GM21390 (cell line): ENCODE measurements around the gene LILRB5.
"Not testable (repeated sequence)": the region's sequence is repeated elsewhere in the genome, so short reads cannot be mapped to it uniquely, and the experiment has no call there.

Experiments used
- ATAC-seq: cut with Tn5 transposase; IDR thresholded peaks from one replicate; pipeline ENCODE4 v1.9.1; 2021; ENCODE audit not compliant: unreplicated experiment

LILRB5 gene

DNA sequence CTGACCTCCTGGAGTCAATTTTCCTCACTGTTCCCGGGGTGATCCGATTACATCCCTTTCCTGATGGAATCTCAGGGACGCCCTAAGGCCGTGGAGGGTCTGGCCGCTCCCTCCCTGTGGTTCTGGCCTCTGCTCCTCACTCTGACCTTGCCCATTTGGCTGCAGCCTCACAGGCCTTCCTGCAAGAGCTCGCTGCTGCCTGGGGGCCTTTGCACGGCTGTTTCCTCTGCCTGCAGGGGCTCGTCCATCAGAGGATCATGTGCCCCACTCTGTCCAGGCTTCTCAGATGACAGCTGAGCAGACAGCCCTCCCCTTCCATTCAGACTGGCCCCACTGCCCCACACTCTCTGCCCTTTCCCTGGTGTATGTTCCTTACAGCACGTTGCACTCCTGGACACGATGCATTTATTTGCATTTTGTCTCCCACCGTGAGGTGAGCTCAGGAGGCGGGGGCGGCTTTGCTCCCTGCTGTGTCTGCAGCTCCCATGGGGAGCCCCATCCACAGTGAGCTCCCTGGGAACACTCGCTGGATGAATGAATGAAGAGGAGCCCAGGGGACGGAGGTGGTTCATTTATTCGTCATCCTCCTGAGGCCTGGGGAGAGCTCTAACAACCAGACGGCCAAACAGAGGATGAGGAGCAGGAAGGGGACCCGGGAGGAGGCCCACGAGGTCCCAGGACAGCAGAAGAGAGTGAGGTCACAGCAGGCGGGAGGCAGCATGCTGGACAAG, 39.4 kb downstream of the LILRB5 start:
- ATAC-seq, result not testable (repeated sequence)

DNA sequence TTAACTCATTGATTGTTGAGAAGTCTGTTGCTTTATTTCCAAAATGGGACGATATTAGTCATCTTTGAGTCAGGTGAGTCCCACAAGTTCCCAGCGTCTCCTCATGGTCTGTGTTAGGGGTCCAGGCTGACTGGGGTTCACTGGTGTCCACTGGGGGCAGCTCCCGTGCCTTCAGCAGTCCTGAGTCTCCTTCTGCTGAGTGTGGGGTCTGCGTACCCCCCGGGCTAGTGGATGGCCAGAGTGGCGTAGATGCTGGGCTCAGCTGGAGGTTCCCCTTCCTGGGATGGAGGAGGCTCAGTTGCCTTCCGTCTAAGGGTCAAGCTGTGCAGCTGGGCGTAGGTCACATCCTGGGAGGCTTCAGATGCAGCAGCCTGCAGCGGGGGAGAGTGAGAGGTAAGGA, 40.2 kb downstream of the LILRB5 start:
- no peak for ATAC-seq

DNA sequence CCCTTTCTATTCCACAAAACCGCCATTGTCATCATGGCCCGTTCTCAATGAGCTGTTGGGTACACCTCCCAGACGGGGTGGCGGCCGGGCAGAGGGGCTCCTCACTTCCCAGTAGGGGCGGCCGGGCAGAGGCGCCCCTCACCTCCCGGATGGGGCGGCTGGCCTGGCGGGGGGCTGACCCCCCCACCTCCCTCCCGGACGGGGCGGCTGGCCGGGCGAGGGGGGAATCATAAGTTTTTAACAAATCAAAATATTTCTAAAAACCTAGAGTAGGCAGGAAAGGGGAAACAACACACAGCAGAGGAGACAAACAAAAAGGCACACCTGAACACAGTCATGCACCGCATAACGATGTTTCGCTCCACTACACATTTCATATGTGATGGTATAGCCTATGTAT, 42.3 kb downstream of the LILRB5 start:
- ATAC-seq, result not testable (repeated sequence)

DNA sequence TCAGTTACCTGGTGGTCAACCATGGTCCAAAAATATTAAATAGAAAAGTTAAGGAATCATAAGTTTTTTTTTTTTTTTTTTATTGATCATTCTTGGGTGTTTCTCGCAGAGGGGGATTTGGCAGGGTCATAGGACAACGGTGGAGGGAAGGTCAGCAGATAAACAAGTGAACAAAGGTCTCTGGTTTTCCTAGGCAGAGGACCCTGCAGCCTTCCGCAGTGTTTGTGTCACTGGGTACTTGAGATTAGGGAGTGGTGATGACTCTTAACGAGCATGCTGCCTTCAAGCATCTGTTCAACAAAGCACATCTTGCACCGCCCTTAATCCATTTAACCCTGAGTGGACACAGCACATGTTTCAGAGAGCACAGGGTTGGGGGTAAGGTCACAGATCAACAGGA, 42.9 kb downstream of the LILRB5 start:
- ATAC-seq, result not testable (repeated sequence)

DNA sequence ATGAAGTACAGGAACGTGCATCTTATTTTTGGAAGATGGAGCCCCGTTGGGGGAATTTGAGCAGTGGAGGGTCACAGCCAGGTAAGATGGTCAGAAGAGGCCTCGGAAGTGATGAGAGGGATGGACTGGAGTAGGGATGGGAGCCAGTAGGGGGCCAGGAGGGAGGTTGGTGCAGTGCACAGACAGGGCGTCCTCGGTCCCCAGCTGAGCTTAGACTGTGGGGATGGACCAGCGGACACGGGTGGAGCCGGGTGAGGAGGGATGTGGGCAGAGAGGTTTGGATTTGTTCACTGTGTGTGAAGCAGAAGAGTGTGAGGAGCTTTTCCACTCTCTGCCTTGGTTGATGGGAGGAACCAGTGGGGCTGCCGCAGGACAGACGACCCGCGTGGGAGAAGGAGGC, 45.8 kb downstream of the LILRB5 start:
- ATAC-seq, result no peak

DNA sequence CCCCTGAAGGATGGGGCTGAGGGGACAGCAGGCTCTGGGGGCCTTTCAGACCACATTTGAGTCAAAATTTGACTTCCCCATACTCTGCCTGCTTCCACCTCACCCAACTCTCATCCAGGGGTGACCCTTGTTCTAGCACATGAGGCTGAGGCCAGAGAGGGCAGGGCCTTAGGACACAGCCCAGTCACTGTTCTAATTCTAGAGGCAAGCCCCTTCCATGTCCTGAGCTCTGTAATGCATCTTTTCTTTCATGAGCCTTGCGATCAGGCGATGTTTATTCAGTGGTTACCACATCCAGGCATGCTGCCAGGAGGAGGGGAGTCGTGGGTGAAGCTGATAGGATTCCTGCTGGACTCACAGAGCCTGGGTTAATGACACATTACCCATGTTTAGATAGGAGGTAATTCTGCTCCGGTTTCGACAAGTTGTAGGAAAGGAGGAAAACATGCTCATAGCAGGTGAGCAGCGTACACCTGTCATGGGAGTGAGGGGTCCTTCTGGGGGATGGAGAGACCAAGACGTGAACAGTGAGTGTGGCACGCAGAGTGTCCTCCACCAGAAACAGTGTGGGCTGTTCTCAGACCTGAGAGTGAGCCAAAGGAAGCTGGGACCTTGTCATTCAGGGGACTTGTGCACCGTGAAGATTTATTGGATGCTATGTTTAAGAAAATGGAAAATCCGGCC, 47.1 kb downstream of the LILRB5 start:
- no peak for ATAC-seq

DNA sequence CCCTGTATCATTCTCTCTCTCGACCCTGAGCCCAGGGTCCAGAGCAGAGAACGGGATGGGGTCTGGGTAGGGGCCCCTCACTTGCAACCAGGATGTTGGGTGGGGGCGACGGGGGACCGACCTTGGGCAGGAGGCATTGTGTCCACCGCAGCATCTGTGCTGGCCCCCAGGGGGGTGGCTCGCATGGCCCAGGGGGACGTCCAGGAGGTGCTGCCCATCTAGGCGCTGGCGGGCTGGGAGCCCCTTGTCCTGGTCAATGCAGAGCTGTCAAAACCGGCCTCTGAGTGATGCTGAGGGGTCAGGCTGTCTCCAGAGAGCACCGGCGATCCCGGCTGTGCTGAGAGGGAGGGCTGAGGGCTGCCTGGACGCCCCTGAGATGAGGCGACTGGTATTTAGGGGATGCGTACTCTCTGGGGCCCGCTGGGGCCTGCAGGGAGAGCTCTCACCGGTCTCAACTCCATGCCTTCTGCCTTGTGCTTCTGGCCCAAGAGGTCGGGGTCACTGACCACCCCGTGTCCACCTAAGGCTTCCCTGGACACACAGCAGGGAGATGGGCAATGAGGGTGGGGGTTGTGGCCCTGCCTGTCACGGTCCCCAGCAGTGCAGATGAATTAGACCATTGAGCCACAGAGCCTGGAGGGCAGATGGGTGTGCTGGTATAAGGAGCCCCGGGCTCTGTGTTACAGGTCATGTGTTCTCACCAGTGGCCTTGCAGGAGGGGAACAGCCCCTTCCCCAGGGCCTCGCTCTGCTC, 47.8 kb downstream of the LILRB5 start:
- ATAC-seq, result no peak

DNA sequence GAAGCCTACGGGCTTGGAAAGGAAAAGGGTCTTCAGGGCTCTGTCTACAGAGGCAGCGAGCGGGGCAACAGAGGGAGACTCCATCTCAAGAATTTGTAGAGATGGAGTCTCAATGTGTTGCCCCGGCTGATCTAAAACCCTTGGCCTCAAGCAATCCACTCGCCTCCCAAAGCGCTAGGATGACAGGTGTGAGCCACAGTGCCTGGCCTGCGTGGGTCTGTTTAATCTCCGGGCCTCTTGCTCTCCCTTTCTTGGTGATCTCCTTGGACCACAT, 48.4 kb downstream of the LILRB5 start:
- ATAC-seq, result no peak

DNA sequence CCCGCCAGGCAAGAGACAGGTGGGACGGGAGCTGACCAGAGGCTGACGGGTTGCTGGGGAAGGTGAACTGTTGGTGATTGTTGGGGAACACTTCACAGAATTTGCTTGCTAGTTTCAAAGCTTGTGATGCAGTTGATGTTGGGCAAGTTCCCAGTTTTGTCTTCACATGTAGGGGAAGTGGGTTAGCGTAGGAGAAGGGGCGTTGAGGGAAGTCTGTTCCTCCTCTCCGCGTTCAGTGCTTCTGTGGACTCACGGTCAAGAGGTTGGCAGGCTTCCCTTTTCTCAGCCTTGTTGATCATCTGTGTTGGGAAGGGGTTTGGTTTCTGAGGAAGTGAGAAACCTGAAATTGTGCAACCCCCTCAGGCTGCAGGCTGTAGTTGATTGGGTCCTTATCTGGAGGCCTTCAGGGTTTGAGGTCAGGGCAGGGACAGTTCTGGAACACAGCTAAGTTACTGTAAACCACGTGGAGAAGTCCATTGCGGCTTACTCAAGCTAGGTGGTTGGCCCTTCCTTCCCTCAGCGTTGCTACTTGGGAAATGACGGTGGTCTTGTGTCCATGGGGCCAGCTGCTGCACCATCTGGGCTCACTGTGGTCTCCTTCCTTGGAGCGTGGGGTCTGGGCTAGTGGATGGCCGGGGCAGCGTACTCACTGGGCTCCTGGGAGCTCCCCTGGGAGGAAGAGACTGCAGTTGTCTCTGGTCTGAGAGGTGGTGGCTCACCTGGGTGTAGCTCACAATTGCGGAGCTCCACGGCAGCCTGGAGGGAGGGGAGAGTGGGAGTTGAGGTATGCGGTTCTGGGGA, 48.9 kb downstream of the LILRB5 start:
- peak; percentile 42 for ATAC-seq

DNA sequence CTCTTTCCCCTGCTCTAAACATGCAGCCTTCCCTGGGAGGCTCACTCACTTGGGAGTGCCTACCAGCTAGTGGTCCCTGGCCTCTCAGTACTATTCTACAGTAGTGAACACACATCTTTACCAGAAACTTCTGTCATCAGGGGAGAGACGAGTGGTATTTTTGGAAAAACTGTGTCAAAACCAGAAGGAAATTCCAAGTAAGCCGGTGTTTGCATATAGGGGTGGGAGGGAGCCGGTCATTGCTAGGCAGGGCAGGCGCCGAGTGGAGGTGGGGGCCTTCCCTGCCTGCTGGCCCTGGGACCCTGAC, 49.4 kb downstream of the LILRB5 start:
- no peak for ATAC-seq

DNA sequence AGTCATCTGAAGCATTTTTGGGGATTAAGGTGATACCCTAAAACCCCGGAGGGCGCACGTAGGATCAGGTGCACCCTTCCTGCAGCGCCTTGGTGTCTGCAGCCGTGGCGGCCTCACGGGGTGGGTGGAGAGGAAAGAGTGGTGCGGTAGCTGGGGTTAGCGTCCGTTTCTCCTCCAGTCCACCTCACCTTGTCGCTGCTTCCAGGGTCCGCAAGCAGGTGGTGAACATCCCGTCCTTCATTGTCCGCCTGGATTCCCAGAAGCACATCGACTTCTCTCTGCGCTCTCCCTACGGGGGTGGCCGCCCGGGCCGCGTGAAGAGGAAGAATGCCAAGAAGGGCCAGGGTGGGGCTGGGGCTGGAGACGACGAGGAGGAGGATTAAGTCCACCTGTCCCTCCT, 49.9 kb downstream of the LILRB5 start:
- ATAC-seq, result not testable (repeated sequence)

DNA sequence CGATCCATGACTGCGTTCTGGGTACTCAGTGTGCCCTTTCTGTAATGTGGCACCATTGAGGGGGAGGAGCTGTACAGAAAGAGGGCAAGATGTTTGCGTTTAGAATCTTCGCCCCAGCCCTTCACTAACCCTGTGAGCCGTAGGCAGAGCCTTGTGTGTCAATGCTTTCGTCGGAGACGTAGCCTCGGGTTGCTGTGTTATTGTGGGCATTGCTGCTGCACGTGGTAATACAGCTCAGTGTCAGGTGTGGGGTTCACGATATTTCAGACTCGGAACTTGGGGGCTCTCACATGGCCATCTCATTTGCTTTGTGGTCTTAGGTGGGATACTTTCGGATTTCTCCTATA, 50.3 kb downstream of the LILRB5 start:
- ATAC-seq, result no peak

DNA sequence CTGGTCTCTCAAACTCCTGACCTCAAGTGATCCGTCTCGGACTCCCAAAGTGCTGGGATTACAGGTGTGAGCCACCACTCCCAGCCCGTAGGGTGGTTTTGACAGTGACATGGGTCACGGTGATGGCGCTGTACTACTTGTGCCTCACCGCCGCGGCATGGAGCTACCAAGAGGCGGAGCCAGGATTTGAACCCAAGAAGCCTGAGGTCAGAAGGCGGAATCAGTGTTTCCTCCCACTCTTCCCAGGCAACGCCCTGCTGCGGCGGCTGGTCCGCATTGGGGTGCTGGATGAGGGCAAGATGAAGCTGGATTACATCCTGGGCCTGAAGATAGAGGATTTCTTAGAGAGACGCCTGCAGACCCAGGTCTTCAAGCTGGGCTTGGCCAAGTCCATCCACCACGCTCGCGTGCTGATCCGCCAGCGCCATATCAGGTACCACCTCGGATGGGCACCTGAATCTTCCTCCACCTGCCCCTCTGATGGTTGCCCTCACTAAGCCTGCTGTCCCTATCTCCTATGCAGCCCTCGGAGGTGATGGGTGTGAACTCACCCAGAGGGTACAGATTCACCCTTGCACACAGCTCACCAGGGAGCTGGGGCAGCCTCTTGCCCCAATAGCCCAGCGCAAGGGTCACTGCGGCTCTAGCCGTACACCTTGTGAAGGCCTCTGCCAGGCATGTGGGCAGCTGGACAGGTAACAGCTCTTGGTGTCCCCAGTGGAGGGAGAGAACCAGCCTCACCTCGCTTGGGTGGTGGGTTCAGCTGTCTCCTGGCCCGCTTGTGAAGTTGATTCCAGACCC, 50.8 kb downstream of the LILRB5 start:
- no peak for ATAC-seq

DNA sequence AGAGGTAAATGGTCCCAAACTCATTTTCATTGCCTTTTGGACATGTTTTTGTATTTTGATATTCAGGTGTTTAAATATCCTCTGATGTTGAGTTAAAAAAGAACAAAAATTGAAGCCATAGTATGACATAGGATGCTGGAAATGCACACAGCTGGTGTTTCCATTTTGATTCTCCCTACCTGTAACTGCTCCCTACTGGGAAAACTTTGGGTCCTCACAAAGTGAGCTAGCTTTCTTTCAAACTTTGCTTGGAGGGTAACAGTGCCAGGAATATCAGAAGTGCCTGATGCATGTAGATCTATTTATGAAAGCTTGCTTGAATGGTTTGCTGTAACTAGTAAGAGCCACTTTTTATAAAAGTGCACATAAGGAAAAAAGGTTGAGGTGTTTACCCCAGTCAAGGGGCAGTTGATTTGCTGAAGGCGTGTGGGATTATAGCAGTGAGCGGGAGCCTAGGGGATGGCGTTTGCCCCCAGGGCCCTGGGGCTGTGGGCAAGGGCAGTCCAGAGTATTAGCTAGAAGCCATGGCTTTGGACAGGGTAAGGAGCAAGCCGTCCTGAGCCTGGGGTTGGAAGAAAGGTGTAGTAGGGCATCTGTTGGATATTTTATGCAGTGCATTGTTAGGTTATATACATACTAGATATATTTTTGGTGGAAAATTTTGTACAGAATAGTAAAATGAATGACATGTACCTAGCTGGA, 52.2 kb downstream of the LILRB5 start:
- ATAC-seq, result no peak

DNA sequence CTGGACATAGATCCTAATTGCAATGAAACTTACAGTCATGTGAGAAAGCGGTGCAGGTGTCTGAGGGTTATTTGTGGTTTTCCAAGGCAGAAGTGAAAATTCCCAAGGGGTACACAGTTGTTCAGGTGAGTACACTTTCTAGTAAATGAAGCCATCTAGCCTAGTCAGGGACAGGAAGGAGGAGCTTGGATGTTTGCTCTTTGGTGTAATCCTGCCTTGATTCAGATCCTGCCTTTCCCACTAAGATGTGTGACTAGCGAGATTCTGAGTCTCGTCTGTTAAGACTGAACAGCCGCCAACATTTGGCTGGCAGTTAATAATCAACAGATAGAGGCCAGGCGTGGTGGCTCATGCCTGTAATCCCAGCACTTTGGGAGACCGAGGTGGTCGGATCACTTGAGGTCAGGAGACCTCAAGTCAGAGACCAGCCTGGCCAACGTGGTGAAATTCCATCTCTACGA, 53.9 kb downstream of the LILRB5 start:
- no peak for ATAC-seq

DNA sequence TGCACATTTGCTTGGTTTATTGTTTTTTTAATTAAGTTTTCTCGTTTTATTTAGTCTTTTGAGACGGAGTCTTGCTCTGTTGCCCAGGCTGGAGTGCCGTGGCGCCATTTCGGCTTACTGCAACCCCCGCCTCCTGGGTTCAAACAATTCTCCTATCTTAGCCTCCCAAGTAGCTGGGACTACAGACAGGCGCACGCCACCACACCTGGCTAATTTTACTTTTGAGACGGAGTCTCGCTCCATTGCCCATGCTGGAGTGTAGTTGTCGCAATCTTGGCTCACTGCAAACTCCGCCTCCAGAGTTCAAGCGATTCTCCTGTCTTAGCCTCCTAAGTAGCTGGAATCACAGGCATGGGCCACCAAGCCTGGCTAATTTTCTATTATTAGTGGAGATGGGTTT, 55.1 kb downstream of the LILRB5 start:
- no peak for ATAC-seq

DNA sequence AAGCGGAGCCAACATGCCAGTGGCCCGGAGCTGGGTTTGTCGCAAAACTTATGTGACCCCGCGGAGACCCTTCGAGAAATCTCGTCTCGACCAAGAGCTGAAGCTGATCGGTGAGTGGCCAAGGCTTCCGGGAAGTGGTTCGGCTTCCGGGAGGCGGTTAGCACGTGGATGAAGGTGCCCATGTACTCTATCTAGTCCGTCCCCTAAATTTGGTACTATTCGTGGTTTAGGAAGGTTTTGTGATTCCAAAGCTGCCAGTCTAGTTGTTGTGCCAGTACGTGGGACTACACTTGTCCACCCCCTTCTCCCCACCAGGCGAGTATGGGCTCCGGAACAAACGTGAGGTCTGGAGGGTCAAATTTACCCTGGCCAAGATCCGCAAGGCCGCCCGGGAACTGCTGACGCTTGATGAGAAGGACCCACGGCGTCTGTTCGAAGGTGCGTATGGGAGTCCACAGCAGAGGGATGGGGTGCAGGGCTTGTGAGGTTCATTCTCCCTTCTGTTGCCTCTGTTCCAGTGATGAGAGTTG, 55.8 kb downstream of the LILRB5 start:
- no peak for ATAC-seq
